Measurements from ENCODE around the gene APBA2. TPM values are rescaled to one million over a fixed set of nuclear protein-coding genes. Genes with fewer than 3 reads are reported as not detected.
"Not testable (repeated sequence)": the region's sequence is repeated elsewhere in the genome, so short reads cannot be mapped to it uniquely, and the experiment has no call there.

Gene APBA2
- polyA plus RNA-seq, 1 donor (not counting 4 experiments of a cell fraction or from before 2014, with no cell fraction given), result 5.5 TPM

DNA sequence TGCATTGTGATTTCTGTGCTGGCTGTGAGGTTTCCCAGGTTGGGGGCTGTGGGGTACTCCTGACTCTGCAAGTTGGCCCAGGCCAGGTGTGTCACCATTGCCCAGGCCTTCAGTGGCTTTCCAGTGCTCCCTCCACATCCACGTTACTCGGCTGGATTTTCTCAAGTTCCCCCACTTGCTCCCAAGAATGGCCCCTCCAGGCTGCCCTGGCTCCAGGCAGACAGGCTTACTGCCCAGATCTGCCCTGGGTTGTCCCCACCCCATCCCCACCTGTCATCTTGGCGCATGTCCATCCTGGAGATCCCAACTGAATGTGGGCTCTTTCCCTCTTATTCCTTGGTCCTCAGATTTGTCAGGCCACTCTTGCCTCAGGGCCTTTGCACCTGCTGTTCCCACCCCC, 3.6 kb downstream of the APBA2 start:
- FAIRE-seq (no peak), DNase-seq (ENCODE audit: low read depth, low spot score) (no peak)
- dilution Hi-C loops (cut with MboI; ENCODE audit: extremely low pct_ligation_motif_present, low sequenced_read_pairs), result no loop called here
- no peak overlapping the region for H3K4me3 ChIP-seq (ENCODE audit: control insufficient read depth in 2 of 3, extremely low read depth in 1 of 3, insufficient read depth in 2 of 3, low read depth in 1 of 3, low read length in 3 of 3)
- no peak overlapping the region for H2AFZ ChIP-seq (ENCODE audit: control insufficient read depth, low read length)
- no peak overlapping the region for H3K9ac ChIP-seq (ENCODE audit: control insufficient read depth, extremely low read depth, insufficient read depth, low read length)
- no peak overlapping the region for H3K4me2 ChIP-seq (ENCODE audit: control insufficient read depth, extremely low read depth, insufficient read depth, low read depth, low read length)
- no peak for TF ChIP-seq EZH2 (IDR thresholded peaks at IDR 0.05; ENCODE audit: low read length)
- TF ChIP-seq, protein P1, sequence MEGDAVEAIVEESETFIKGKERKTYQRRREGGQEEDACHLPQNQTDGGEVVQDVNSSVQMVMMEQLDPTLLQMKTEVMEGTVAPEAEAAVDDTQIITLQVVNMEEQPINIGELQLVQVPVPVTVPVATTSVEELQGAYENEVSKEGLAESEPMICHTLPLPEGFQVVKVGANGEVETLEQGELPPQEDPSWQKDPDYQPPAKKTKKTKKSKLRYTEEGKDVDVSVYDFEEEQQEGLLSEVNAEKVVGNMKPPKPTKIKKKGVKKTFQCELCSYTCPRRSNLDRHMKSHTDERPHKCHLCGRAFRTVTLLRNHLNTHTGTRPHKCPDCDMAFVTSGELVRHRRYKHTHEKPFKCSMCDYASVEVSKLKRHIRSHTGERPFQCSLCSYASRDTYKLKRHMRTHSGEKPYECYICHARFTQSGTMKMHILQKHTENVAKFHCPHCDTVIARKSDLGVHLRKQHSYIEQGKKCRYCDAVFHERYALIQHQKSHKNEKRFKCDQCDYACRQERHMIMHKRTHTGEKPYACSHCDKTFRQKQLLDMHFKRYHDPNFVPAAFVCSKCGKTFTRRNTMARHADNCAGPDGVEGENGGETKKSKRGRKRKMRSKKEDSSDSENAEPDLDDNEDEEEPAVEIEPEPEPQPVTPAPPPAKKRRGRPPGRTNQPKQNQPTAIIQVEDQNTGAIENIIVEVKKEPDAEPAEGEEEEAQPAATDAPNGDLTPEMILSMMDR (optimal IDR thresholded peaks at IDR 0.05 in 1 of 3, IDR thresholded peaks at IDR 0.05 in 1 of 3, conservative IDR thresholded peaks at IDR 0.05 in 1 of 3; ENCODE audit: extremely low read depth in 1 of 3, insufficient read depth in 2 of 3, low read length in 3 of 3), result no peak
- no peaks in the 10 kb centered on the region for H3K36me3 ChIP-seq (ENCODE audit: control insufficient read depth in 2 of 2, extremely low read depth in 1 of 2, insufficient read depth in 2 of 2, low read length in 2 of 2)
- H3K9me3 ChIP-seq (ENCODE audit: control insufficient read depth, low read depth, low read length), result no peaks in the 10 kb centered on the region
- H3K9me1 ChIP-seq (ENCODE audit: control insufficient read depth, extremely low read depth, insufficient read depth, low read length), result no peaks in the 10 kb centered on the region
- peaks cover 22% of the 10 kb centered on the region for H3K27me3 ChIP-seq (ENCODE audit: control insufficient read depth, extremely low read depth, insufficient read depth, low read length)
- no peaks in the 10 kb centered on the region for H3K79me2 ChIP-seq (ENCODE audit: control insufficient read depth, insufficient read depth, low read length)
- no peaks in the 10 kb centered on the region for H3K4me1 ChIP-seq (ENCODE audit: control insufficient read depth, extremely low read depth, insufficient read depth, low read length)
- H4K20me1 ChIP-seq (ENCODE audit: control insufficient read depth, extremely low read depth, insufficient read depth, low read length), result no peaks in the 10 kb centered on the region
- H3K27ac ChIP-seq (ENCODE audit: control insufficient read depth, insufficient read depth, low read length), result no peak overlapping the region

DNA sequence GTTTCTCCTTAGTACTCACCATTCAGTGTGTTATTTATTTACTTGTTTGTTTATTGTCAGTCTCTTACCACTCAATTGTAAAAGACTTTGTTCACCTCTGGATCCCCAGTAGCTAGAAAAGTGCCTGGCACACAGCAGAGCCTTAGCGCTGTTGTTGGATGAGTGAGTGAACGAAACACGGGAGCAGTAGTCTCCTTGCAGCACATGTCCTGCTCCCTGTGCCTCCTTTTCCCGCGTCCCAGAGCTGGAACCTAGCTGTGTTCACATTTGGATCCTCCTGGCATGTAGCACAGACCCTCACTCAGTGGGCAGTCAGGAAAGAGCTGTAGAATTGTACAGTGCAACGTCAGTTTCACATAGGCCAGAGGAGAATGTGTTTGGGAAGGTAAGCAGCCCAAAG, 4.1 kb downstream of the APBA2 start:
- H3K4me2 ChIP-seq (ENCODE audit: control insufficient read depth, extremely low read depth, insufficient read depth, low read depth, low read length); H2AFZ ChIP-seq (ENCODE audit: control insufficient read depth, low read length); H3K4me1 ChIP-seq (ENCODE audit: control insufficient read depth, extremely low read depth, insufficient read depth, low read length); H4K20me1 ChIP-seq (ENCODE audit: control insufficient read depth, extremely low read depth, insufficient read depth, low read length); dilution Hi-C loops (cut with MboI; ENCODE audit: extremely low pct_ligation_motif_present, low sequenced_read_pairs); H3K9me1 ChIP-seq (ENCODE audit: control insufficient read depth, extremely low read depth, insufficient read depth, low read length); H3K27ac ChIP-seq (ENCODE audit: control insufficient read depth, insufficient read depth, low read length); H3K9ac ChIP-seq (ENCODE audit: control insufficient read depth, extremely low read depth, insufficient read depth, low read length); H3K79me2 ChIP-seq (ENCODE audit: control insufficient read depth, insufficient read depth, low read length); H3K9me3 ChIP-seq (ENCODE audit: control insufficient read depth, low read depth, low read length); H3K36me3 ChIP-seq (ENCODE audit: control insufficient read depth in 2 of 2, extremely low read depth in 1 of 2, insufficient read depth in 2 of 2, low read length in 2 of 2); DNase-seq (ENCODE audit: low read depth, low spot score); FAIRE-seq; H3K4me3 ChIP-seq (ENCODE audit: control insufficient read depth in 2 of 3, extremely low read depth in 1 of 3, insufficient read depth in 2 of 3, low read depth in 1 of 3, low read length in 3 of 3): not testable (repeated sequence)
- H3K27me3 ChIP-seq (ENCODE audit: control insufficient read depth, extremely low read depth, insufficient read depth, low read length), result peaks cover 19% of the 10 kb centered on the region

DNA sequence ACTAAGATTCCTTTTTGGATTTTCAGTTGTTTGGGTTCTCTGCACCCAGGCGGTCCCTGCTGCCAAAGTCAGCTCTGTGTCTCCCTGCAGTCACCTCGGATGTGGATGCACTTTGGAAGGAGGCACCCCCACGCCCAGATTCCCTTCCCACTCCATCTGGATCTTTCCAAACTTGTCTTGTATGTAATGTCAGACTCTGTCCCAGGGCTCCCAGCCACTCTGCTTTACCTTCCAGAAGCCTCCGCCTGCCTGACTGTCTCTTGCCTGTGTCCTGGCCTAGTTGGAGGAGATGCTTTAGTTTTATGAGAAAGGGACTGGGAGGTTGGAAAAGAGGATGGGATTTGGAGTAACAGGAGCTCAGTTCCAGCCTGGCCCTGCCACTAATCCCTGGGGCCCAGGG, 4.5 kb downstream of the APBA2 start:
- H3K79me2 ChIP-seq (ENCODE audit: control insufficient read depth, insufficient read depth, low read length); H3K9ac ChIP-seq (ENCODE audit: control insufficient read depth, extremely low read depth, insufficient read depth, low read length); dilution Hi-C loops (cut with MboI; ENCODE audit: extremely low pct_ligation_motif_present, low sequenced_read_pairs); H3K36me3 ChIP-seq (ENCODE audit: control insufficient read depth in 2 of 2, extremely low read depth in 1 of 2, insufficient read depth in 2 of 2, low read length in 2 of 2); H3K27ac ChIP-seq (ENCODE audit: control insufficient read depth, insufficient read depth, low read length); H2AFZ ChIP-seq (ENCODE audit: control insufficient read depth, low read length); H3K4me2 ChIP-seq (ENCODE audit: control insufficient read depth, extremely low read depth, insufficient read depth, low read depth, low read length); DNase-seq (ENCODE audit: low read depth, low spot score); H3K9me1 ChIP-seq (ENCODE audit: control insufficient read depth, extremely low read depth, insufficient read depth, low read length); FAIRE-seq; H4K20me1 ChIP-seq (ENCODE audit: control insufficient read depth, extremely low read depth, insufficient read depth, low read length); H3K4me3 ChIP-seq (ENCODE audit: control insufficient read depth in 2 of 3, extremely low read depth in 1 of 3, insufficient read depth in 2 of 3, low read depth in 1 of 3, low read length in 3 of 3); H3K9me3 ChIP-seq (ENCODE audit: control insufficient read depth, low read depth, low read length); H3K4me1 ChIP-seq (ENCODE audit: control insufficient read depth, extremely low read depth, insufficient read depth, low read length): not testable (repeated sequence)
- peaks cover 15% of the 10 kb centered on the region for H3K27me3 ChIP-seq (ENCODE audit: control insufficient read depth, extremely low read depth, insufficient read depth, low read length)
